GM12873 (cell line): ENCODE measurements around the gene RNLS.

Experiments
- CTCF ChIP-seq: IDR thresholded peaks from 2 replicates; pipeline ENCODE4 v1.5.1; 2012; ENCODE audit warnings: low read depth, mild to moderate bottlenecking, moderate library complexity, low read length, control low read depth; ENCODE audit not compliant: insufficient read depth; ENCODE audit errors: missing control alignments

Gene RNLS

DNA sequence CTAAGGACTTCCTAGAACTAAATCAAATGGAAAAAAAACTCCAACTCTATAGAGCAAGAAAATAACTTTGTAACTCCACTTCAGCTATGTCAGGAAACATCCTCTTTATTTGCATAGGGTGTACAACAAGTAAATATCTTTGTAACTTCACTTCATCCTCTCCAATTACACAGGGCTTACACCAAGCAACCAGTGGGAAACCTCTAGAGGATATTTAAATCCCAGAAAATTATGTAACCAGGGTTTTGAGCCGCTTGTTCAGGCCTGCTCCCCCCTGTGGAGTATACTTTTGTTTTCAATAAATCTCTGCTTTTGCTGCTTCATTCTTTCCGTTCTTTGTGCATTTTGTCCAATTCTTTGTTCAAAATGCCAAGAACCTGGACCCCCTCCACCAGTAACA, 25.7 kb upstream of the RNLS start:
- TF ChIP-seq CTCF, result no peak

DNA sequence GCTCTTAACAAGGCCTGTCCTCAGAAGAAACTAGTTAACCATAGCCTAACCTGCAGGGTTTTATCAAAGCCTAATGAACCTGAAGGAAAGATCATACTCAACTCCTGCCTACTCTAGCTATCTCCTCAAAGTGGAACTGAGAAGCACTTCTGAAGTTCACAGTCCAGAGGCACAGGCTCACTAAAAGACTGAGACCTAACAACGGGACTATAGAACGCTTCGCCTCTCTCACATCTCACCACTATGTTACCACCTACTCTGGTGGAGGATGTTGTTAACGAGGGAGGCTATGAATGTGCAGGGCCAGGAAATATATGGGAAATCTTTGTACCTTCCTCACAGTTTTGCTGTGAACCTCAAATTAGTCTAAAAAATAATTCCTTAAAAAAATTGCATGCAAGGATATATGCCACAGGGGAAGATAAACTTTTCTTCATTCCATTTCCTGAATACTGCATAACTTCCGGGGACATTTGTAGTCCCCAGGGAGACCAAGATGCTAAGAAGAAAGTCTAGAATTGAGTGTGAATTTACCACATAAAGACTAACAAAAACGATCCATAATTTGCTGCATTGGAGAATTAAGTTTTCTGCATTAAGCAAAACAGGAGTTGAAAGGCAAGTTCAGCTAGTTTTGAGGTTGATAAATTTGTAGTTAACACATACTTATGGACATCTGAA, 25.1 kb upstream of the RNLS start:
- no peak for TF ChIP-seq CTCF

GRCh38 chr10:88598055-88598454, 14.9 kb upstream of the RNLS start:
- no peak for TF ChIP-seq CTCF

DNA sequence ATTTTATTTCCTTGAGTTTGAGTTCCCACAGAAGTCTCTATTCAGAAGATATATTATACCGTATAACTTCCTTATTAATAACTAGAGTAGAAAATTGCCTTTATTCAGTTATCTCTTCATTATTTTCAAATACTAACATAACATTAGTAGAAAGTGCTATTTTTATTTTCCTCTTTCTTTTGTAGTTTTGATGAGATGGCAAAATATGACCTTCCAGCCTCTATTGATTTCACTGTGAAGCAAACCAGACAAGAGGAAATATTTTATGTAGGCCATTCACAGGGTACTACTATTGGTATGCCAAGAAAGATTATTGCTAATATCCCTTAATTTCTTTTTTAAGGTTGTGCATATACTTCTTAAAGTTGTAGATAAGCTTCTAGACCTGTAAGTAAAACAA, 11.4 kb upstream of the RNLS start:
- no peak for TF ChIP-seq CTCF

GRCh38 chr10:88592906-88593305, 9.8 kb upstream of the RNLS start:
- no peak for TF ChIP-seq CTCF

DNA sequence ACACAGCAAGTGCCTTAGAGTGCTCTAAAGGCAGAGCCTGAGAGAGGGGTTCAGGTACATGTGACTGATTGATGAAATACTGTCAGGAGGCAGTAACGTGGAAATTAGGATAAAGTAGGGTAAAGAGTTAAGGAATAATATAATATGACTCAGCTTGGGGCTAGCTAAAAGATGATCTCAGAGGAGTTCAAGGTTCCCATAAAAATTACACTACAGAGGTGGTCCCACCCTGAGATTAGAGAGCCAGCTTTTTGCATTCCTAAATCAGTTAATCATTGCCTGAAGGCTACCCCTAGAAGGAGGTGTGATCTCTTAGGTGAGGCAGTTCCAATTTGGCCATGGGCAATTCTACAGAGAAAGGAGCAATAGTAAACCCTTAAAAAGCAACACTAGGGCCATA, 9.3 kb upstream of the RNLS start:
- no peak for TF ChIP-seq CTCF

GRCh38 chr10:88586462-88586861, 3.3 kb upstream of the RNLS start, which contains the start of gene LIPJ:
Gene LIPJ, plus strand, starts transcription at chr10:88586762. Its CDS starts 3,926 bp downstream, at chr10:88590688.
- no peak for TF ChIP-seq CTCF
